ENCODE results near the gene DUSP28. TPM values are rescaled to one million over a fixed set of nuclear protein-coding genes. Genes with fewer than 3 reads are reported as not detected.
A peak's percentile ranks its signal among the peaks of the same experiment; 100 is the strongest.

Gene DUSP28
- total RNA-seq, 4 donors from 2014 or later: 7.6 to 18.3 (median 13.2) TPM

DNA sequence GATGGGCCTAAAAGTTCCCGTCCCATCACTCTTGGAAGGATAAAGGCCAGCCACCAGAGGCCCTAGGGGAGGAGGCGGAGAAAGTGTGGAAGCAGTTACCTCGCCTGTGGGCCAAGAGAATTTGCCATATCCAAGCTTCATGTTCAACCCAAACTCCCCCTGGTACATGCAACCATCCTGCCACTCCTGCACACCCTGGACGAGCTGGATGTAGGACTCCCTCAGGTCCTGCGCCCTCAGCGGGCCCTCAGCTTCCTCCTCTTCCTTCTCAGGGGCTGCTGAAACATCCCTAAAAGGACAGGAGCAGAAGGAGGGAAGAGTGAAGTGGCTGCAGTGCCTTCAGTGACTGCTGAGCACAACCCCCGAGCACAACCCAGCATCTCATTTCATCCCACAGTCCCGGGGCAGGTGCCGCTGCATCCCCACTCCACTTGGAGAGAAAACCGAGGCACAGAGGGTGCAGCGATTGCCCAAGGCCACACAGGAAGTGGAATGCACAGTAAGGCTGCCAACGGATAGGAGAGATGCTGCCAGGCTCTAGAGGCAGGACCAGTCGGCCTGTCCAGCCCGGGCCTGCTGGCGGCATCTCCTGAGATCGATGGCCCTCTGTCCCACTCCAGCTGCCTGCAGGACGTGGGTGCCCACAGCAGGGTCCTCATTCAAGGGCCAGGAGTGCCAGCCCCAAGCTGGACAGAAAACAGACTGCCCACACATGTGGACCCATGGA is 5.2 kb upstream of the DUSP28 start:
- ATAC-seq: no peak
- no peak for TF ChIP-seq POLR2A (IDR thresholded peaks at IDR 0.05)
- TF ChIP-seq, protein P1, sequence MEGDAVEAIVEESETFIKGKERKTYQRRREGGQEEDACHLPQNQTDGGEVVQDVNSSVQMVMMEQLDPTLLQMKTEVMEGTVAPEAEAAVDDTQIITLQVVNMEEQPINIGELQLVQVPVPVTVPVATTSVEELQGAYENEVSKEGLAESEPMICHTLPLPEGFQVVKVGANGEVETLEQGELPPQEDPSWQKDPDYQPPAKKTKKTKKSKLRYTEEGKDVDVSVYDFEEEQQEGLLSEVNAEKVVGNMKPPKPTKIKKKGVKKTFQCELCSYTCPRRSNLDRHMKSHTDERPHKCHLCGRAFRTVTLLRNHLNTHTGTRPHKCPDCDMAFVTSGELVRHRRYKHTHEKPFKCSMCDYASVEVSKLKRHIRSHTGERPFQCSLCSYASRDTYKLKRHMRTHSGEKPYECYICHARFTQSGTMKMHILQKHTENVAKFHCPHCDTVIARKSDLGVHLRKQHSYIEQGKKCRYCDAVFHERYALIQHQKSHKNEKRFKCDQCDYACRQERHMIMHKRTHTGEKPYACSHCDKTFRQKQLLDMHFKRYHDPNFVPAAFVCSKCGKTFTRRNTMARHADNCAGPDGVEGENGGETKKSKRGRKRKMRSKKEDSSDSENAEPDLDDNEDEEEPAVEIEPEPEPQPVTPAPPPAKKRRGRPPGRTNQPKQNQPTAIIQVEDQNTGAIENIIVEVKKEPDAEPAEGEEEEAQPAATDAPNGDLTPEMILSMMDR (IDR thresholded peaks at IDR 0.05 in 4 of 5, conservative IDR thresholded peaks at IDR 0.05 in 1 of 5): no peak

DNA sequence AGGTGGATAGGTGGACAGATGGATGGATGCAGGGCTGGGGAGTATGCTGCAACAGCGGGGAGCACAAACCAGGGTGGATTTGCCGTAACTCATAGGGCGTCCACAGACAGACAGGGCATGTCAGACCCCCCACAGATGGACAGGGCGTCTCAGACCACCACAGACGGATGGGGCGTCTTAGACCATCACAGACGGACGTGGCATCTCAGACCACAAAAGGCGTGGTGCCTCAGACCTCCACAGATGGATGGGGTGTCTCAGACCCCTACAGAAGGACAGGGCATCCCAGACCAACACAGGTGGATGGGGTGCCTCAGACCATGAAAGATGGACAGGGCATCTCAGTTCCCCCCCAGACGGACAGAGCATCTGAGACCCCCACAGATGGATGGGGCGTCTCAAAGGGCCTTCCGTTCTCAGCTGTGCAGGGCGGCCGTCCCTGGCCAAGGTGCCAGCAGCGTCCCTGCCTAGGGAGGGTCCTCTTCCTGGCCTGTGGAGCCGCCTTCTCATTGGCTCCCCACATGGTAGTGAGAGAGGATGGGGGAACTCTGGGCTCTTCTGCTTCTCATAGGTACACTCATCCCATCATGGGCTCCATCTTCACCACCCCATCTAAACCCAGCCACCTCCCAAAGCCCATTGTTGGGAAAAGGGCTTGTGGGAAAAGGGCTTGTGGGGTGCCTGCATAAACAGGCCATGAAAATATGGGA is 4.5 kb upstream of the DUSP28 start:
- DNase-seq: no peak
- no peak for ATAC-seq
- Histone ChIP-seq H3K36me3 (no peaks in the 10 kb centered on the region), H3K27me3 (no peaks in the 10 kb centered on the region), H3K9me3 (no peaks in the 10 kb centered on the region), H3K27ac (no peak overlapping the region), H3K4me1 (peaks cover 13 to 27% of the 10 kb centered on the region in 2 donors), H3K4me3 (no peak overlapping the region)
- TF ChIP-seq, protein P1 (IDR thresholded peaks at IDR 0.05 in 4 of 5, conservative IDR thresholded peaks at IDR 0.05 in 1 of 5): no peak
- no peak for TF ChIP-seq POLR2A (IDR thresholded peaks at IDR 0.05)
- intact Hi-C loops (cut with DNase I; ENCODE audit: low total_unique reads) (no loop called here), in situ Hi-C loops (cut with MboI; ENCODE audit: low sequenced_read_pairs in 4 of 4) (no loop called here)

More for the DNA sequence above, 5.2 kb upstream of the DUSP28 start:
- H3K27ac ChIP-seq: no peak overlapping the region
- H3K27me3 ChIP-seq: no peaks in the 10 kb centered on the region
- in situ Hi-C loops (cut with MboI; ENCODE audit: low sequenced_read_pairs in 4 of 4): no loop called here
- no peaks in the 10 kb centered on the region for H3K9me3 ChIP-seq
- no peaks in the 10 kb centered on the region for H3K36me3 ChIP-seq
- intact Hi-C loops (cut with DNase I; ENCODE audit: low total_unique reads): no loop called here
- no peak overlapping the region for H3K4me3 ChIP-seq
- DNase-seq: no peak
- peaks cover 13 to 27% of the 10 kb centered on the region in 2 donors for H3K4me1 ChIP-seq

DNA sequence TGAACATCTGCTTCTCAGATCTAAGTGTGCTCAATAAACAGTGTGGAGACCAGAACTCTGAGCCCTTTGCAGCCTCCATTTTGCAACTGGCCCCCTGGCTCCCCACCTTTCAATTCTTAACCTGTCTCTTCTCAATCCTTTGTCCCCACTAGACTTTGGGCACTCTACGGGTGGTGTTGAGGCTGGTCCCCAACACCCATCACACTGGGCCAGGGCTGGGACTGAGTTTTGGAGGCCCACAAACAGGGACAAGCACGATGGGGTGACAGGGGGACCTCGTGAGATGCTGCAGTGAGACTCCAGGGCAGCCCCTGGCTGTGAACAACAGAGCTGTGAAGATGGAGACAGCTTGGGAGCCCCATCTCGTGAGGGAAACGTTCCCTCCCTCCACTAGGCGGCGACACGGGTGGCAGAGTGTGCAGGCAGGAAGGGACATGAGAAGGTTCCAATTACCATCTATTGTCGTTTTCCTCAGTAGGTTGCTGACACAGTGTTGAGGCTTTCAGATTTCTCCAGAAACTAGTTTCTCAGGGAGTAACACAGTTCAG is 3.5 kb upstream of the DUSP28 start:
- Histone ChIP-seq H3K27me3 (no peaks in the 10 kb centered on the region), H3K9me3 (no peaks in the 10 kb centered on the region), H3K4me3 (no peak overlapping the region), H3K27ac (no peak overlapping the region), H3K36me3 (no peaks in the 10 kb centered on the region), H3K4me1 (peaks cover 19 to 33% of the 10 kb centered on the region in 2 donors)
- DNase-seq (no peak), ATAC-seq (no peak)
- TF ChIP-seq, protein P1 (IDR thresholded peaks at IDR 0.05 in 4 of 5, conservative IDR thresholded peaks at IDR 0.05 in 1 of 5): peak in 1 of 5 experiments; percentile 18
- TF ChIP-seq POLR2A (IDR thresholded peaks at IDR 0.05): no peak
- in situ Hi-C loops (cut with MboI; ENCODE audit: low sequenced_read_pairs in 4 of 4) (no loop called here), intact Hi-C loops (cut with DNase I; ENCODE audit: low total_unique reads) (no loop called here)

DNA sequence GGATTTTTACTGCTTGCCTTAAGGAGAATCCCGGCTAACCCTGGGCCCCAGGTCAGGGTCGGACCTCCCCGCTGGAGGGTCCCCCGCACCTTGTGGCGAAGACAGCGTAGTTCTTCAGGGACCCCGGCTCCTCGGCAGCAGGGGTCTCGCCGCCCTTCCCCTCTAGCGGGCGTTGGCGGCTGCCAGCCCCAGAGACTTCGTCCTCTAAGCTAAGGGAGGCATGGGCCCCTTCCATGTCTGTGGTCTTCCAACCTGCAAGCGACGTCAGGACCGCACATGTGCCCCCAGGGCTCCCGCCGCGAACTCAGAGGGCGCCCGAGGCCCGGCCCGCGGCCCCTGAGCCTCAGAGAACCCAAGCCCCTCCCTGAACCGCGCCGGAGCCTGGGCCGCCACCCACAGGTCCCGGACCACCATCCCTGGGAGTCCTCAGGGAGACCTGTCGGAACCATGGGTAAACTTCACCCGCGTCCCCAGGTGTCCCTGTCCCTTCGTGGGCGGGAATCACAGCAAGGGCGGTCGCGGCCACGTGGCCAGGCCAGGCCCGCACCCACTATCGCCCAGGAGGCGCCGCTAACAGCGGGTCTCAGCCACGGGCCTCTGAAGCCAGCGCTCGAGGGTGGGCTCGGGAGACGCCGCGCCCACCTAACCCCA is 2.9 kb upstream of the DUSP28 start:
- peaks cover 25 to 39% of the 10 kb centered on the region in 2 donors for H3K4me1 ChIP-seq
- intact Hi-C loops (cut with DNase I; ENCODE audit: low total_unique reads) (no loop called here), in situ Hi-C loops (cut with MboI; ENCODE audit: low sequenced_read_pairs in 4 of 4) (no loop called here)
- peak overlapping the region; percentile 43 to 63 (median 50) for H3K4me3 ChIP-seq
- no peaks in the 10 kb centered on the region for H3K9me3 ChIP-seq
- no peak overlapping the region for H3K27ac ChIP-seq
- ATAC-seq (no peak), DNase-seq (peak in 1 of 2 donors; percentile 10)
- no peak for TF ChIP-seq POLR2A (IDR thresholded peaks at IDR 0.05)
- TF ChIP-seq, protein P1 (IDR thresholded peaks at IDR 0.05 in 4 of 5, conservative IDR thresholded peaks at IDR 0.05 in 1 of 5): no peak
- H3K27me3 ChIP-seq: no peaks in the 10 kb centered on the region
- H3K36me3 ChIP-seq: no peaks in the 10 kb centered on the region

Data from gastrocnemius medialis (tissue), 4 donors.